ENCODE results near the gene MCU.

- TF ChIP-seq CTCF (IDR thresholded peaks at IDR 0.05) (no peak), POLR2AphosphoS5 (IDR thresholded peaks at IDR 0.05; ENCODE audit: insufficient read depth in 1 of 2, low read depth in 1 of 2) (no peak)
Observed at GRCh38 chr10:72735288-72735936, 43.5 kb downstream of the MCU start.
